WI38 (cell line): Measurements from ENCODE around the gene DEXI.

Source experiments
- H3K4me3 ChIP-seq: 2 replicates; pipeline ENCODE4 v1.5.1; 2011; ENCODE audit warnings: low read depth, mild to moderate bottlenecking, control low read depth, low read length
- TF ChIP-seq, protein P1 (sequence below): IDR thresholded peaks from 2 replicates; pipeline ENCODE4 v1.5.1; 2012; ENCODE audit warnings: low read depth, mild to moderate bottlenecking, control low read depth, low read length

DEXI gene

DNA sequence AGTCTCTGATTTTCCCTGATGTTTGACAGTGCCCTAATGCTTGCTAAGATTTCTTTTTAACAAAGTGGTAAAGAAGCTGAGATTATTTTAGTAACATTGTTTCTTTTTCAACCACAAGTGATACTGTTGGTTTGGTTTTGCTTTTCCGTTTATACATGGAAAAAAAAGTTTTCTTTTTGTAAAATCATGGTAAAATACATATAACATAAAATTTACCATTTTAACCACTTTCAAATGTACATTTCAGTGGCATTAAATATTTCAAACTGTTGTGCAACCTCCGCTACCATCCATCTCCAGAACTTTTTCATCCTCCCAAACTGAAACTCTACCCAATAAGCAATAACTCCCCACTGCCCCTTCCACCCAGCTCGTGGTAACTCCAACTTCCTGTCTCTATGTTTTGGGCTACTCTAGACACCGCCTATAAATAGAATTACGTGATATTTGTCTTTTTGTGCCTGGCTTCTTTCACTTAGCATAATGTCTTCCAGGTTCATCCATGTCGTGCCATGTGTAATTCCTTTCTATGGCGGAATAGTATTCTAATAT is 60.7 kb downstream of the DEXI start:
- H3K4me3 ChIP-seq, result no peak overlapping the region
- TF ChIP-seq, protein P1, sequence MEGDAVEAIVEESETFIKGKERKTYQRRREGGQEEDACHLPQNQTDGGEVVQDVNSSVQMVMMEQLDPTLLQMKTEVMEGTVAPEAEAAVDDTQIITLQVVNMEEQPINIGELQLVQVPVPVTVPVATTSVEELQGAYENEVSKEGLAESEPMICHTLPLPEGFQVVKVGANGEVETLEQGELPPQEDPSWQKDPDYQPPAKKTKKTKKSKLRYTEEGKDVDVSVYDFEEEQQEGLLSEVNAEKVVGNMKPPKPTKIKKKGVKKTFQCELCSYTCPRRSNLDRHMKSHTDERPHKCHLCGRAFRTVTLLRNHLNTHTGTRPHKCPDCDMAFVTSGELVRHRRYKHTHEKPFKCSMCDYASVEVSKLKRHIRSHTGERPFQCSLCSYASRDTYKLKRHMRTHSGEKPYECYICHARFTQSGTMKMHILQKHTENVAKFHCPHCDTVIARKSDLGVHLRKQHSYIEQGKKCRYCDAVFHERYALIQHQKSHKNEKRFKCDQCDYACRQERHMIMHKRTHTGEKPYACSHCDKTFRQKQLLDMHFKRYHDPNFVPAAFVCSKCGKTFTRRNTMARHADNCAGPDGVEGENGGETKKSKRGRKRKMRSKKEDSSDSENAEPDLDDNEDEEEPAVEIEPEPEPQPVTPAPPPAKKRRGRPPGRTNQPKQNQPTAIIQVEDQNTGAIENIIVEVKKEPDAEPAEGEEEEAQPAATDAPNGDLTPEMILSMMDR, result no peak

DNA sequence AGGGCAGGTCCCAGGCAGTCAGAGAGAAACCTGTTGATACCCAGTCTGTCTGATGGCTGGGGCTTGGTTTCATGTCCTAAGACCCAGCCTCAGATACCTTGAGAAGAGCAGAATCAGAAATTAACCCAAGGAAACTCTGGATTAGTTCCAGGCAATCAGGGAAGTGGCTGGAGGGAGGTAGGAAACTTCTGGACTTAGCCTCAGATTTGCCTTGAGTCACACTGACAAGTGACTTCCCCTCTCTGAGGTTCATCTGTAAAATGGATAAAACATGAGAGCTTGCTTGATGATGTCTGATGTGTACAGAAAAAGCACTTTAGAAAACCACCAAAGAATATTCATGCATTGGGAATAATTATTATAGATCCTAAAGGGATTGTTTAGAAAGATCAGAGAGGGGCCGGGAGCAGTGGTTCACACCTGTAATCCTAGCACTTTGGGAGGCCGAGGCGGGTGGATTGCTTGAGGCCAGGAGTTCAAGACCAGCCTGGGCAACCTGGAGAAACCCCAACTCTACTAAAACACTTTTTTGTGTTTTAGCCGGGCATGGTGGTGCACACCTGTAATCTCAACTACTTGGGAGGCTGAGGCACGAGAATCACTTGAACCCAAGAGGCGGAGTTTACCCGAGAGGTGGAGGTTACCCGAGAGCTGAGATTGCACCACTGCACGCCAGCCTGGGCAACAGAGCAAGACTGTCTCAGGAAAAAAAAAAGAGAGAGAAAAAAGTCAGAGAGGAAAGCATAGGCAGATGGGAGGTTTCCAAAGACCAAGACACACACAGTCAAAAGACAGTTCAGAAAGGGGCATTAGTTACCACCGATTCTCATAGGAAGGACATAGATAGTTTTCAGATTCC is 61.4 kb downstream of the DEXI start:
- TF ChIP-seq, protein P1, result no peak

DNA sequence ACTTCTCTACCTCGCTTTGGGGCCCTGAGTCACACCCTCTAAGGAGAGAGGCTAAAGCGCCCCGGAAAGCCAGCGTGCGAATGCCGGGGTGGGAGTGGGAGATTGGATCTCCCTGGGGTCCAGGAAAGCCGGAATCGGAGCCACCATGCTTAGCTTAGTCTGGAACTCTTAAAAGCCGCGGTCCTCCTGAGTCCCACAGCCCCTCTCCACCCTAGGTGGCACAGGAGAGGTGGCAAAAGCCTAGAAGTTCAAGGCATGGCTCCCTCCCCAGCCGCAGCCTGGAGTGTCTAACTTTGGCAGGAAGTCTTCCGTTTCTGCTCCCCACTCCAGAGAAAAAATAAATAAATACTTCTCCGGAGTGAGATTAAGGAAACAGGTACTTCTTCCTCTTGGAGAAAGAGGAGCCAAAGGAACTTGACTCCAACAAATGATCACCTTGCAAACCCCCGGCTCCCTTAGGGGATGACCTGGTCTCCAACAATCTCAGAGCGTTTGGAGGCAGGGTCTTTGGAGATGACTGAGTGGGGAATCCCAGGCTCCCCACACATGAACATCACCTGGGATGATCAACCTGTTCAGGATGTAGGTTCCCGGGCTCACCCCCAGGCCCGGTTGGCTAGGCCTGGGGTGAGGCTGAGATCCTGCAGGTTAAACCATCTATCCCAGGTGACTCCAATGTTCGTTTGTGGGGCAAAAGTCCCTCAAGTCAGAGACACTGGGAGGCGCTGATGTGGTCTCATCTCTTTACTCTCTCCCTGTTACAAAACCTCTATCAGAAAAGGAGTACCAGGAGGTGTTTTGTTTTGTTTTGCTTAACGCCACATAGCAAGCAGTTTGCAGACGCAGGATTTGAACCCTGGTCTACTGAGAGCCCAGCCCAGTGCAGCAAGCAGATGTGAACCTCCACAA is 62.3 kb downstream of the DEXI start:
- no peak overlapping the region for H3K4me3 ChIP-seq
- TF ChIP-seq, protein P1, result no peak

More for the DNA sequence above, 61.4 kb downstream of the DEXI start:
- H3K4me3 ChIP-seq, result no peak overlapping the region
